ENCODE results near the gene DNAH14.

Gene DNAH14

GRCh38 chr1:225413708-225414375, 484.4 kb downstream of the DNAH14 start:
- DNase-seq = no peak

GRCh38 chr1:225415307-225415706, 485.8 kb downstream of the DNAH14 start:
- no peak for DNase-seq

GRCh38 chr1:225415967-225416745, 486.7 kb downstream of the DNAH14 start:
- no peak for DNase-seq

GRCh38 chr1:225418059-225418458, 488.6 kb downstream of the DNAH14 start:
- DNase-seq = no peak

- DNase-seq = no peak
Observed at GRCh38 chr1:225418598-225418997, 489.1 kb downstream of the DNAH14 start.

- no peak for DNase-seq
Observed at GRCh38 chr1:225422031-225422605, 492.6 kb downstream of the DNAH14 start.

GRCh38 chr1:225422795-225423517, 493.5 kb downstream of the DNAH14 start:
- DNase-seq = no peak

- no peak for DNase-seq
Observed at GRCh38 chr1:225423518-225423855, 494.0 kb downstream of the DNAH14 start.

GRCh38 chr1:225424562-225425200, 495.2 kb downstream of the DNAH14 start:
- DNase-seq = no peak

GRCh38 chr1:225425201-225425786, 495.8 kb downstream of the DNAH14 start:
- peak; percentile 52 for DNase-seq

GRCh38 chr1:225426395-225427234, 497.1 kb downstream of the DNAH14 start:
- DNase-seq = no peak

- DNase-seq = peak; percentile 40
Observed at GRCh38 chr1:225427235-225428067, 498.0 kb downstream of the DNAH14 start, which contains the start of gene LBR. Gene LBR, minus strand, starts transcription at chr1:225428038. Its CDS starts 3,963 bp downstream, at chr1:225424075.

GRCh38 chr1:225428068-225428880, 498.8 kb downstream of the DNAH14 start:
- peak; percentile 89 for DNase-seq

GRCh38 chr1:225428881-225429455, 499.5 kb downstream of the DNAH14 start:
- no peak for DNase-seq

GRCh38 chr1:225430301-225430700, 500.8 kb downstream of the DNAH14 start:
- no peak for DNase-seq

- DNase-seq = no peak
Observed at GRCh38 chr1:225431081-225431863, 501.8 kb downstream of the DNAH14 start.

- DNase-seq = no peak
Observed at GRCh38 chr1:225434046-225434445, 504.6 kb downstream of the DNAH14 start.

GRCh38 chr1:225435076-225435475, 505.6 kb downstream of the DNAH14 start:
- no peak for DNase-seq

Measured in 8988T (cell line).